Stimulated activated CD8-positive, alpha-beta memory T cell treated with anti-CD3 and anti-CD28 coated beads, Interleukin-4, amount 100 ng/mL, for 1 hour (primary cell): ENCODE data around the gene SLC31A1.

Experiments
- DNase-seq, 2 donors: peaks; one replicate each; pipeline ENCODE4 v3.0.0-alpha.2; 2020; ENCODE audit warnings: low read depth in 2 of 2, low spot score in 1 of 2

The SLC31A1 gene

GRCh38 chr9:113302792-113303418 is 81.6 kb downstream of the SLC31A1 start, which contains the start of gene RNF183:
TSS of gene RNF183 (minus strand) at chr9:113303376. CDS start at chr9:113298184, 5,192 bp downstream.
- DNase-seq: no peak

DNA sequence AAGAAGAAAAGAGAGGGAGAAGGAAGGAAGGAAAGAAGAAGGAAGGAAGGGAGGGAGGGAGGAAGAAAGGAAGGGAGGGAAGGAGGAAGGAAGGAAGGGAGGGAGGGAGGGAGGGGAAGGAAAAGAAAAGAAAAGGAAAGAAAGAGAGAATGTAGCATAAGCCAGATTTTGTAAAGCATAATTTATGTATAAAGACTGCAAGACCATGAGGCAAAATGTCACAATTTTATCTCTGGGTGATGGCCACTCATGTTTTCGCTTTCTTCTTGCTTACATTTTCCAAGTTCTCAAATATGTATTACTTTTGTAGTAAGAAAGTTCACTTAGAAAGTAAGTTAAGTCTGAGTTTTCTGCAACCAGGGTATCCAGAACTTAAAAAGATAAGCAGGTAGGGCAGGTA is 85.2 kb downstream of the SLC31A1 start:
- DNase-seq: no peak

GRCh38 chr9:113307396-113307975 is 86.1 kb downstream of the SLC31A1 start:
- no peak for DNase-seq

DNA sequence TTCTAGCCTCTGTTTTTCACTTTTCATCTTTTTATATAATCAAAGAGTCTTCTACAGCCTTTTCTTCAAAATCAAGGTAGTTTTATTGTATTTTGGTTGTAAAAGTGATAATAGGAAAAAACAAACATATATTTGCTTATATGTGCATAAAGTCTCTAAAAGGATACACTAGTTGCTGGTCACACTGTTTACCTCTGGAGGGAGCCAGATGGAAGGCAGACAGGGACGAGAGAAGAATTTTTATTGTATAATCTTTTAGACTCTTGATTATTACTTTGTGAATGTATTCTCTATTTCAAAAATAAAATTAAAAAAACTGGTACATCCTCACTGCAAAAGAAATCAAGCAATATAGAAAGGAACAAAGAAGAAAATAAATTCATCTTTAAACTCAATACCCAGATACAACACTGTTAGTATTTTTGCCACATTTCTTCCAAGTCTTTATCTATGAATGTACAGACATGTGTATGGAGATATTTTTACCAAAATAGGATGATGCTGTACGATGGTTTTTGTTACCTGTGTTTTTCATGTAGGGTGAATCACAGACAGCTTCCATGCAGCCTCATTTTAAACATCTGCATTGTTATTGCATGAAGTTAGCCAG is 88.0 kb downstream of the SLC31A1 start:
- DNase-seq: no peak

DNA sequence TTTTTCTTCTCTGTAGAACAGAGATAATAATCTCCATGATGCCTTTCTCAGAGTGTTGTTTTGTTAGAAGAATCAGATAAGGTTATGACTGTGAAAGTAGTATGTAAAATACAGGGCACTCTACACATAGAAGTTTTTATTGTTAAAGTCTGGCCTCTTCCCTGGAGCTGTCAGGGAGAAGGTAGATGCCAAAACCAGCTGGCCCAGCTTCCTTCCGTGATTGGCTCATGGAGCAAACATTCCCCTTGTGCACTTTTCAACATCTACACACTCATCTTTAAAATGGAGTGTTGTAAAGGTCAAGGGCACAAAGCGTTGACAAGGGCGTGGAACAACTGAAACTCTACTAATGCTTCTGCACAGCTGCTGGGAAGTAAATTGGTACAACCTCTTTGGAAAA is 89.2 kb downstream of the SLC31A1 start:
- DNase-seq: no peak

GRCh38 chr9:113311961-113312360 is 90.6 kb downstream of the SLC31A1 start:
- DNase-seq: no peak

DNA sequence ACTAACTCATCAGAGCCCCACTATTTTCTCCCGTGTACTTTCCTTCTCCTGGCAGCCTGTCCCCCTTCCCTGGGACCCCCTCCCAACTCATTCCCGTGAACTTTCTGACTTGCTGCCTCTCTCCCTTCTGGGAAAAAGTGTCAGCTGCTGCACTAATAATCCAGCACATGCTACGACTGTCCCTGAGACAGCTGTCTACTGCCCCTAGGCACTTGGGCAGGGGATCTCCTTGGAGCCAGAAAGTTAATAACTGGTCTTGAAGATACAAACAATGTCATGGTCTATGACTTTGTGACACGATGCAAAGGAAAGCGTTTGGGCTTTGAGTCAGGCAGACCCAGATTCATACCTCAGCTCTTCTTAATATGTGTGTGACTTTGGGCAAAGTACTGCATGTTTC is 91.9 kb downstream of the SLC31A1 start:
- no peak for DNase-seq
